Mesothelial cell of epicardium (in vitro differentiated cells): Measurements from ENCODE around the gene TCERG1L. TPM values are rescaled to one million over a fixed set of nuclear protein-coding genes. Genes with fewer than 3 reads are reported as not detected.
A peak's percentile ranks its signal among the peaks of the same experiment; 100 is the strongest.

Source experiments
- DNase-seq, 2 experiments: peaks; one replicate each; pipeline ENCODE4 v3.0.0; 2021; ENCODE audit warnings: low spot score in 2 of 2; ENCODE audit not compliant: unreplicated experiment in 2 of 2
- H3K27ac Mint-ChIP-seq: 2 replicates; pipeline ENCODE4 v1.8.0; 2021; ENCODE audit warnings: mixed read lengths
- H3K27me3 Mint-ChIP-seq: 2 replicates; pipeline ENCODE4 v1.8.0; 2021; ENCODE audit warnings: low read depth, mixed read lengths
- H3K36me3 Mint-ChIP-seq: 2 replicates; pipeline ENCODE4 v1.8.0; 2021; ENCODE audit warnings: mixed read lengths
- H3K4me1 Mint-ChIP-seq: 2 replicates; pipeline ENCODE4 v1.8.0; 2021; ENCODE audit warnings: mixed read lengths
- H3K4me3 Mint-ChIP-seq: 2 replicates; pipeline ENCODE4 v1.8.0; 2021; ENCODE audit warnings: mild to moderate bottlenecking, moderate library complexity, mixed read lengths
- H3K9me3 Mint-ChIP-seq: 2 replicates; pipeline ENCODE4 v1.8.0; 2021; ENCODE audit warnings: mixed read lengths
- CTCF ChIP-seq: fragments of 200-600 bp; sonication (generic); IDR thresholded peaks from one replicate; pipeline ENCODE4 v1.5.0; 2021; ENCODE audit warnings: antibody characterized with exemption; ENCODE audit not compliant: unreplicated experiment
- total RNA-seq: library from RNA; stranded (reverse); gene quantifications from 3 replicates; pipeline ENCODE4 v1.2.1, GENCODE V29; 2021

Gene TCERG1L
- total RNA-seq, 1 donor from 2014 or later: 0.63 TPM

DNA sequence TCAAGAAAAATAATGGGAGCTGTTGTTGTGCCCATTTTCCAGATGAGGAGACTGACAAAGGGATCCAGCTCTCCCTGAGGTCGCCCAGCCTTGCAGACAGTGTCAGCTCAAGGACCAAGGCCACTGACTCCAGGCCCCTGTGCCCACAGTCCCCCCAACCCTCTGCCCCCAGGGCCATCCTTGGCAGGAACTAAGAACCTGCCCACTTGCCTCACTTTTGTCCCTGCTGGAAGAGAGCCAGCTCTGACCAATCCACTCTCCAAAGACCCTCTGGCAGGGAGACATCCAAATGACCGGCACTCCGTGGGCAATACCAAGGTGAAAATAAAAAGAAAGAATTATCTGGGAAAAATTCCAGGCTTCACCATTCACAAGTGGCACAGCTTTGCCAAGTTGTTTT lies 101.3 kb downstream of the TCERG1L start:
- TF ChIP-seq CTCF: no peak
- Mint-ChIP-seq H3K4me3 (no peak overlapping the region), H3K27me3 (no peaks in the 10 kb centered on the region), H3K4me1 (no peaks in the 10 kb centered on the region), H3K9me3 (no peaks in the 10 kb centered on the region), H3K36me3 (no peaks in the 10 kb centered on the region), H3K27ac (no peak overlapping the region)
- peak in 1 of 2 experiments; percentile 14 for DNase-seq

DNA sequence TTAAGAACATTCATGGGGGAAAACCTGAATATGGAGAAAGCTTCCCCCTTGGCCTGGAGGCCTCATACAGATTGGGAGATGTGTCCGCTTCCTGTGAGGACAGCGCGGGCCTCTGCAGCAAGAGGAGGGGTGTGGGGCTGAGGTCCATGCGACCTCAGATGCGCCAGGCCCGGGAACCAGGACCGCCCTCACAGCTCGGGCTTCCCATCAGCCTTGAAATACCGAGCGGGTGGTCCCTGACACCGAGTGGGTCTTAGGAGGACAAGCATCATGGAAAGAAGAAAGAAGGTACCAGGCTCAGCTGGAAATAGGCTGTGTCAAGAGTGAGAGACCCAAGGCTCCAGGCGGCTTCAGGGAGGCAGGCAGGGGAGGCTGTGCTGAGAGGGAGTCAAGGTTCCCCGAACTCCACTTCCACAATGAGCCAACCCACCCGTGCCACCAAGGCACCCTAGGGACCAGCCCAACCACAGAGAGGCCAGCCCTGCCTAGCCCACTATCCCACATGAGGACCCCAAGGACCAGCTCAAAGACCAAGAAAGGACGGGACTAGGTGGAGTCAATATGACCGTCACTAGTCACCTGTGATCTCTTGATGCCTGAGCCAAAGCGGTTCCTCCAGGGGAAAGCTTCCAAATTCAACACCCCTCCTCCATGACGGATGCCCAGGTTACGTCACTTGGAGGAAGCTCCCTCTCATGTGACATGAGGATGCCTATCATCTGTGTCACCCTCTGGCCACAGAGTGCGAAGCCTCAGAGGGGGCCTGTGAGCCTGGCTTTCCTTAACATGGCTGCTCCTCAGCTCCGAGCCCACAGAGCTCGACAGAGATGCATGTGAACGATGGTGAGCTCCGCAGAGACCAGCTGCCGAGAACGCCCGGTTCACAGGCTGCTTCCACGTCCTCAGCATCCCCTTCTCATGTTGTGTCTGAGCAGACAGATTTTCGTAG lies 103.7 kb downstream of the TCERG1L start:
- DNase-seq: peak; percentile 10 to 33
- Mint-ChIP-seq H3K36me3 (no peaks in the 10 kb centered on the region), H3K9me3 (no peaks in the 10 kb centered on the region), H3K4me1 (no peaks in the 10 kb centered on the region), H3K27ac (no peak overlapping the region), H3K4me3 (no peak overlapping the region), H3K27me3 (no peaks in the 10 kb centered on the region)
- no peak for TF ChIP-seq CTCF

- peak in 1 of 2 experiments; percentile 21 for DNase-seq
- H3K27ac Mint-ChIP-seq: no peak overlapping the region
- no peaks in the 10 kb centered on the region for H3K4me1 Mint-ChIP-seq
- no peaks in the 10 kb centered on the region for H3K27me3 Mint-ChIP-seq
- no peaks in the 10 kb centered on the region for H3K36me3 Mint-ChIP-seq
- TF ChIP-seq CTCF: no peak
- H3K9me3 Mint-ChIP-seq: no peaks in the 10 kb centered on the region
- no peak overlapping the region for H3K4me3 Mint-ChIP-seq
These were observed 104.3 kb downstream of the TCERG1L start for GRCh38 chr10:131207176-131207575.

DNA sequence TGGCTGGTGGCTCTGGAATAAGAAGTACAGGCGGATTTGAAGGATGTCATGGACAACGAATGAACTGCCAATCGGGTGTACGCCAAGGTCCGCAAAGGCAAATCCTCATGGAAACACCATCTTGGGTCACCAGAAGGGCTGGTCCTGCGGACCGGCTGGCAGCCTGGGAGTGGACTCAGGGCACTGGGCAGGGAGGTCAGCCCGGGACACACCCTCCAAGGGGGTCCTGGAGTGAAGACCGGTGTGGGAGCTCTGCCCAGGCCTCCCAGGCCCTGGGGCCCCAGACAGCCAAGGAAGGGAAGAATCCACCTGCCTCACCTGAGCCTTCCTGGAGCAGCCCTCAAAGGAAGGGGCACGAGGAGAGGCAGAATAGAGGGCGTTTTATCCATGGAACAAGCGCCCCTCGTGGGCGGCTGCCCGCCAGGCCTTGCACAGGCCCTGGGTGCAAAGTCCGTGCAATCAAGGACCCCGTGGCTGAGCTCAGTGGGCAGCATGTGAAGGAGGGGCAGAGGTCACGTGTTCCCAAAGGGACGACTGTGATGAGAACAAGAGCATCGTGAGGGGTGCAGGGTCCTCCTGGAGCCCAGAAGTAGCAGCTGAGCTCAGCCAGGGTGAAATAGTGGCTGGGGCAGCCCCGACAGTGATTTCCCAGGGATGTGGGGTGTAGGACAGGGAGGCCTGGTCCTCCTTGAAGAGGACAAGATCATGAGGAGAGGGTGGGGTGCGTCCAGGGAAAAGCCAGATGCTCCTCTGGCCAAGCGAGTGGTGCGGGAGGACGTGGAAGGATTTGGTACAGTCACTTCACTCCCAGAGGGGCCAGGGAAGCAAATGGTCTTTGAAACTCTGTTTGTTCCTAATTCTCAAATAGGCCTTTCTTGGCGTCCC lies 105.2 kb downstream of the TCERG1L start:
- Mint-ChIP-seq H3K36me3 (no peaks in the 10 kb centered on the region), H3K27ac (no peak overlapping the region), H3K4me3 (no peak overlapping the region), H3K27me3 (no peaks in the 10 kb centered on the region), H3K4me1 (no peaks in the 10 kb centered on the region), H3K9me3 (no peaks in the 10 kb centered on the region)
- peak; percentile 12 to 20 for DNase-seq
- no peak for TF ChIP-seq CTCF

- no peaks in the 10 kb centered on the region for H3K36me3 Mint-ChIP-seq
- peak; percentile 15 to 29 for DNase-seq
These were observed 106.0 kb downstream of the TCERG1L start for GRCh38 chr10:131205556-131205955.

More at GRCh38 chr10:131205556-131205955, 106.0 kb downstream of the TCERG1L start:
- no peak overlapping the region for H3K4me3 Mint-ChIP-seq
- H3K4me1 Mint-ChIP-seq: no peaks in the 10 kb centered on the region
- H3K27me3 Mint-ChIP-seq: no peaks in the 10 kb centered on the region
- no peaks in the 10 kb centered on the region for H3K9me3 Mint-ChIP-seq
- no peak for TF ChIP-seq CTCF
- no peak overlapping the region for H3K27ac Mint-ChIP-seq
